Panc1 (cell line): Measurements from ENCODE around the gene MFSD2A. TPM values are rescaled to one million over a fixed set of nuclear protein-coding genes. Genes with fewer than 3 reads are reported as not detected.

Source experiments
- ATAC-seq: fragments of 200-7000 bp; cut with Tn5 transposase; 2 replicates; pipeline ENCODE4 v1.9.1; 2020; ENCODE audit warnings: mild to moderate bottlenecking, moderate library complexity
- BruUV-seq: library from RNA; stranded (reverse); fragments of 400-500 nt; replicated peaks from 2 replicates; lab custom pipeline; 2021; lab: Mats Ljungman, UMichigan
- CTCF ChIA-PET: fragments of 300-600 bp; sonication (Branson Sonifier 250); formaldehyde crosslinking; loops from one replicate; lab custom pipeline; 2022; ENCODE audit warnings: antibody characterized with exemption; lab: Charles Lee
- POLR2A ChIA-PET: fragments of 300-600 bp; sonication (Branson Sonifier 250); formaldehyde crosslinking; loops from one replicate; lab custom pipeline; 2022; ENCODE audit warnings: antibody characterized with exemption; lab: Charles Lee
- DNase-seq: peaks from one replicate; pipeline ENCODE4 v3.0.0-alpha.2; 2010; ENCODE audit warnings: low read depth, low spot score
- H3K27ac ChIP-seq: 2 replicates; pipeline ENCODE4 v1.5.1; 2011; ENCODE audit warnings: mild to moderate bottlenecking, low read length, inconsistent platforms
- H3K27me3 ChIP-seq: fragments of 200-500 bp; sonication (Bioruptor generic); 2 replicates; pipeline ENCODE4 v1.6.0; 2014; ENCODE audit warnings: low read length, inconsistent platforms; ENCODE audit not compliant: control insufficient read depth, insufficient read depth
- H3K36me3 ChIP-seq: fragments of 200-500 bp; sonication (Bioruptor generic); 2 replicates; pipeline ENCODE4 v1.5.1; 2014; ENCODE audit warnings: inconsistent platforms, mild to moderate bottlenecking, low read length, moderate library complexity; ENCODE audit not compliant: control insufficient read depth, insufficient read depth
- H3K4me1 ChIP-seq: 2 replicates; pipeline ENCODE4 v1.5.1; 2011; ENCODE audit warnings: inconsistent platforms, mild to moderate bottlenecking, low read length, moderate library complexity; ENCODE audit not compliant: control insufficient read depth, insufficient read depth
- H3K4me3 ChIP-seq, 2 experiments: 2 replicates each; pipeline ENCODE4 v1.5.1; 2011 to 2012; ENCODE audit warnings: low read depth in 2 of 2, low read length in 2 of 2, mild to moderate bottlenecking in 2 of 2, inconsistent platforms in 1 of 2, moderate library complexity in 1 of 2
- H3K9me3 ChIP-seq: fragments of 200-500 bp; sonication (Bioruptor generic); 2 replicates; pipeline ENCODE4 v1.5.1; 2014; ENCODE audit warnings: low read depth, mild to moderate bottlenecking, inconsistent platforms, low read length, moderate library complexity; ENCODE audit not compliant: control insufficient read depth, insufficient read depth
- CTCF ChIP-seq: fragments of 450-650 bp; IDR thresholded peaks from 2 replicates; pipeline ENCODE4 v1.5.1; 2017; ENCODE audit warnings: mild to moderate bottlenecking
- POLR2AphosphoS5 ChIP-seq: IDR thresholded peaks from 2 replicates; pipeline ENCODE4 v1.6.1; 2012; ENCODE audit warnings: mild to moderate bottlenecking, low read depth, low read length, moderate library complexity
- REST ChIP-seq, 2 experiments: IDR thresholded peaks; 2 replicates each; pipeline ENCODE4 v1.6.1; 2011 to 2012; ENCODE audit warnings: low read depth in 2 of 2, control low read depth in 1 of 2, low read length in 1 of 2, mild to moderate bottlenecking in 1 of 2, moderate library complexity in 1 of 2; ENCODE audit not compliant: insufficient read depth in 1 of 2
- SIN3A ChIP-seq: IDR thresholded peaks from 2 replicates; pipeline ENCODE4 v1.6.1; 2012; ENCODE audit warnings: low read depth, mild to moderate bottlenecking, low read length, moderate library complexity, borderline replicate concordance; ENCODE audit not compliant: insufficient read depth
- TCF7L2 ChIP-seq: IDR thresholded peaks from 2 replicates; pipeline ENCODE4 v1.6.1; 2011; ENCODE audit warnings: mild to moderate bottlenecking, low read depth, low read length, inconsistent platforms
- in situ Hi-C: cut with HindIII; loops from 2 replicates; pipeline ENCODE4 v1.10.0; 2016; ENCODE audit warnings: low sequenced_read_pairs, low pct_unique_long_range_greater_than_20kb
- intact Hi-C: fragments of 100-400 bp; cut with micrococcal nuclease; formaldehyde crosslinking; loops from one replicate; pipeline ENCODE4 v1.10.0; 2022; ENCODE audit not compliant: unreplicated experiment
- total RNA-seq: library from RNA; stranded (reverse); gene quantifications from one replicate; pipeline ENCODE4 v1.2.1, GENCODE V29; 2021; ENCODE audit not compliant: unreplicated experiment

Gene MFSD2A
- total RNA-seq, 1 experiment from 2014 or later, result 1.2 TPM

DNA sequence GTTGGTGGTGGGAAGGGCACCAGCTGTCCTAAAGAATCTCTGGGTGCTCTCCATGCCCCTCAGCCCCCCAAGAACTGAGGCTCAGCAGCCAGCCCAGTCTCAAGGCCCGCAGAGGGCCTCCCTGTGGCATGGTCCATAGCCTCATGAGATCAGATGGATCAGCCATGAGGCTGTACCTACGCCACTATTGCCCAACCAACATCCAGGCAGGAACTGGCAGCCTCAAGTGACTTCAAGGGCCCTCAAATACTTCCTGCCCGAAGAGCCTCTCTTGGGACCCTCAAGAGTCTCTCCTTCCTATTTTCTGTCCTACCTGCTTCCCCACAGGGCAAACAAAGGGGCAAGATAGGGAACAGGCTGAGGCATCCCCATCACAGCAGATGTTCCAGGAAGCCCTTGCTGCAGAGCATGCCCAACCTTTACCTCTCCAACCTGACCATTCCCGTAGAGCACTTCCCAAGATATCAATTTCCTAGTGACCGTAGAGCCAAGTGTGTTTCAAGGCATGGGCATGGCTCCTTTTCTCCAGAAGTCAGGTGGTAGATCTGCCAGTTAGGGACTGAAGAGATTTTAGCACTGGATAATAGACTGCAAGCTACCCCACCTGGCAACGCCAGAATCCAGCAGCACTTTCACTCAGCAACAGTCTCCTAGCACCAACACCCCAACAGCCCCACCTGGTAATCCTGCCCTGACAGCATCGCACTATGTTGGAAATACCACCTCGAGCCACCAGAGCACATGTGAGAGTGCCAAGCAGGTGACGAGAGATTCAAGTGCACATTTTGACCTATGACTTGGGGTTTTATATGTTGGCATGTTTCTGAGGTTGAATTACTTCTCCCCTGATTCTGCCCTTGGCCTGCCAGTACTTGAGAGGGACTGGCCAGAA lies 13.7 kb upstream of the MFSD2A start:
- no peaks in the 10 kb centered on the region for H3K9me3 ChIP-seq
- no peaks in the 10 kb centered on the region for H3K27me3 ChIP-seq
- no peaks in the 10 kb centered on the region for H3K36me3 ChIP-seq
- CTCF ChIA-PET, result no interaction called here
- TF ChIP-seq REST (IDR thresholded peaks at IDR 0.05; ENCODE audit: insufficient read depth in 1 of 2, low read depth in 2 of 2, low read length in 1 of 2) (no peak), CTCF (no peak), SIN3A (no peak), POLR2AphosphoS5 (no peak), TCF7L2 (no peak)
- no peak for ATAC-seq
- no peak for DNase-seq
- POLR2A ChIA-PET, result no interaction called here
- no peak overlapping the region for H3K4me3 ChIP-seq
- BruUV-seq, result no TSS peak
- H3K4me1 ChIP-seq, result no peaks in the 10 kb centered on the region
- intact Hi-C loops, result no loop called here
- H3K27ac ChIP-seq, result no peak overlapping the region
- in situ Hi-C loops, result no loop called here

DNA sequence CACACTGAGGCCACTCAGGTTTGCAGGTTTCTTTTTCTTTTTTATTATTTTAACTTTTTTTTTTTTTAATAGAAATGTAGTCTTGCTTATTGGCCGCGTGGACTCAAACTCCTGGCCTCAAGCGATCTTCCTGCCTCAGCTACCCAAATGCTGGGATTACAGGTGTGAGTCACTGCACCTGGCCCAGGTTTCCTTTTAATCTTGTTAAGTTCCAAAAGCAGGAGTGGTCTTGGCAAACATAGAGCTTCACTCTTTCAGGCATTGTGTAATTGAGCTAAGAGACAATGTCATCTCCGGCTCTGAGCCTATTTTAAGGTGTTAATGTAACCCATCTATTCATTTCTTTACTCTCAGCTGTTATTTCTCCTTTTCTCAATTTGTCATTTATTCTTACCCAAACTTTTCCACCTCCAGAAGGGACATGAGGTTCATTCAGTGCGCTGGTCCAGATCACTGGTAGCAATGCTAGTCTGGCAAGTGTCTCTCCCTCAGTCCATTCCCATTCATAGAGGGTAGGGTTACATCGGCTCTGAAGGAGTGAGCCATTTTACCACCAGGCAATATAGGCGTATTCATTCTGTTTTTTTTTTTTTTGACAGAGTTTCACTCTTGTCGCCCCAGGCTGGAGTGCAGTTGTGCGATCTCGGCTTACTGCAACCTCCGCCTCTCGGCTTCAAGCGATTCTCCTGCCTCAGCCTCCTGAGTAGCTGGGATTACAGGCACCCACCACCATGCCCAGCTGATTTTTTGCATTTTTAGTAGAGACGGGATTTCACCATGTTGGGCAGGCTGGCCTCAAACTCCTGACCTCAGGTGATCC lies 11.3 kb upstream of the MFSD2A start:
- ATAC-seq (no peak), DNase-seq (no peak)
- in situ Hi-C loops (no loop called here), intact Hi-C loops (no loop called here)
- Histone ChIP-seq H3K36me3 (no peaks in the 10 kb centered on the region), H3K9me3 (no peaks in the 10 kb centered on the region), H3K4me1 (no peaks in the 10 kb centered on the region), H3K4me3 (no peak overlapping the region), H3K27me3 (no peaks in the 10 kb centered on the region), H3K27ac (no peak overlapping the region)
- CTCF ChIA-PET, result interaction anchor here (0.7 kb wide), 1 partner anchor 32 kb away, joined by 5 read pairs; no protein-coding TSS in a partner anchor
- POLR2A ChIA-PET, result no interaction called here
- TF ChIP-seq SIN3A, result no peak
- TF ChIP-seq REST (IDR thresholded peaks at IDR 0.05; ENCODE audit: insufficient read depth in 1 of 2, low read depth in 2 of 2, low read length in 1 of 2), result no peak
- TF ChIP-seq TCF7L2, result no peak
- TF ChIP-seq CTCF, result no peak
- no peak for TF ChIP-seq POLR2AphosphoS5
- no TSS peak for BruUV-seq
